GM23338 (cell line): ENCODE data around the gene CDKN1A. TPM values are rescaled to one million over a fixed set of nuclear protein-coding genes. Genes with fewer than 3 reads are reported as not detected.

Source experiments
- ATAC-seq: fragments of 200-7000 bp; cut with Tn5 transposase; 3 replicates; pipeline ENCODE4 v1.9.1; 2020
- DNase-seq: peaks from one replicate; pipeline ENCODE4 v3.0.0-alpha.2; 2015; ENCODE audit warnings: low spot score
- H2AFZ ChIP-seq: fragments of 200-600 bp; sonication (generic); 2 replicates; pipeline ENCODE4 v1.8.0; 2016; ENCODE audit warnings: antibody characterized with exemption, mild to moderate bottlenecking, moderate library complexity
- H3F3A ChIP-seq: fragments of 200-600 bp; sonication (generic); replicated peaks from 2 replicates; pipeline ENCODE4 v1.8.0; 2017; ENCODE audit warnings: antibody characterized with exemption, mixed run types, low read depth
- H3K27ac ChIP-seq: fragments of 200-600 bp; sonication (generic); 2 replicates; pipeline ENCODE4 v1.6.1; 2016; ENCODE audit warnings: low read depth
- H3K27me3 ChIP-seq: fragments of 200-600 bp; sonication (generic); 2 replicates; pipeline ENCODE4 v1.8.0; 2016; ENCODE audit warnings: mild to moderate bottlenecking, mixed run types, moderate library complexity; ENCODE audit not compliant: insufficient read depth
- H3K36me3 ChIP-seq: fragments of 200-600 bp; sonication (generic); 2 replicates; pipeline ENCODE4 v1.8.0; 2016; ENCODE audit warnings: mild to moderate bottlenecking; ENCODE audit not compliant: insufficient read depth
- H3K4me1 ChIP-seq: fragments of 200-600 bp; sonication (generic); 2 replicates; pipeline ENCODE4 v1.8.0; 2016; ENCODE audit warnings: mild to moderate bottlenecking, moderate library complexity; ENCODE audit not compliant: insufficient read depth
- H3K4me2 ChIP-seq: fragments of 200-600 bp; sonication (generic); 2 replicates; pipeline ENCODE4 v1.7.1; 2017; ENCODE audit warnings: mixed run types
- H3K4me3 ChIP-seq: fragments of 200-600 bp; sonication (generic); 2 replicates; pipeline ENCODE4 v1.6.1; 2016; ENCODE audit warnings: mixed run types
- H3K79me2 ChIP-seq: fragments of 200-600 bp; sonication (generic); replicated peaks from 2 replicates; pipeline ENCODE4 v1.8.0; 2017; ENCODE audit warnings: mild to moderate bottlenecking; ENCODE audit not compliant: insufficient read depth
- H3K9me2 ChIP-seq: fragments of 200-600 bp; sonication (generic); 2 replicates; pipeline ENCODE4 v1.8.0; 2017; ENCODE audit not compliant: insufficient read depth
- H4K20me1 ChIP-seq: fragments of 200-600 bp; sonication (generic); replicated peaks from 2 replicates; pipeline ENCODE4 v1.8.0; 2017; ENCODE audit warnings: mild to moderate bottlenecking; ENCODE audit not compliant: insufficient read depth
- H3K27ac Mint-ChIP-seq: 2 replicates; pipeline ENCODE4 v1.8.0; 2020; ENCODE audit warnings: inconsistent platforms, mild to moderate bottlenecking, moderate library complexity, mixed read lengths
- H3K27me3 Mint-ChIP-seq: 3 replicates; pipeline ENCODE4 v1.8.0; 2022; ENCODE audit warnings: low read depth, mild to moderate bottlenecking, moderate library complexity, mixed read lengths, inconsistent platforms; ENCODE audit not compliant: insufficient read depth, poor library complexity
- H3K36me3 Mint-ChIP-seq: 3 replicates; pipeline ENCODE4 v1.8.0; 2021; ENCODE audit warnings: low read depth, mild to moderate bottlenecking, inconsistent platforms, moderate library complexity, mixed read lengths
- H3K4me1 Mint-ChIP-seq: 3 replicates; pipeline ENCODE4 v1.8.0; 2020; ENCODE audit warnings: mild to moderate bottlenecking, inconsistent platforms, mixed read lengths
- H3K4me3 Mint-ChIP-seq: 3 replicates; pipeline ENCODE4 v1.8.0; 2021; ENCODE audit warnings: moderate library complexity, mild to moderate bottlenecking, inconsistent platforms, mixed read lengths
- H3K9me3 Mint-ChIP-seq: 3 replicates; pipeline ENCODE4 v1.8.0; 2020; ENCODE audit warnings: moderate library complexity, mild to moderate bottlenecking, inconsistent platforms, mixed read lengths
- CREB1 ChIP-seq: fragments of 250-450 bp; sonication (Bioruptor Pico); IDR thresholded peaks from 2 replicates; pipeline ENCODE4 v1.5.0; 2020; ENCODE audit warnings: low read depth, mild to moderate bottlenecking, moderate library complexity
- EZH2 ChIP-seq: fragments of 200-600 bp; sonication (generic); IDR thresholded peaks from one replicate; pipeline ENCODE4 v1.8.0; 2017; ENCODE audit warnings: antibody characterized with exemption, mild to moderate bottlenecking, low read depth; ENCODE audit not compliant: unreplicated experiment
- EZH2phosphoT487 ChIP-seq: fragments of 200-600 bp; sonication (generic); IDR thresholded peaks from one replicate; pipeline ENCODE4 v1.8.1; 2018; ENCODE audit warnings: antibody characterized with exemption; ENCODE audit not compliant: unreplicated experiment
- JUNB ChIP-seq: IDR thresholded peaks from one replicate; pipeline ENCODE4 v1.6.1; 2016; ENCODE audit warnings: antibody characterized with exemption; ENCODE audit not compliant: unreplicated experiment
- REST ChIP-seq: IDR thresholded peaks from one replicate; pipeline ENCODE4 v1.6.1; 2018; ENCODE audit warnings: antibody characterized with exemption; ENCODE audit not compliant: unreplicated experiment
- STAT1 ChIP-seq: IDR thresholded peaks from one replicate; pipeline ENCODE4 v1.6.1; 2016; ENCODE audit warnings: antibody characterized with exemption; ENCODE audit not compliant: unreplicated experiment
- ZNF114 ChIP-seq: fragments of 250-450 bp; sonication (Bioruptor Pico); IDR thresholded peaks from 2 replicates; pipeline ENCODE4 v1.5.0; 2020; ENCODE audit warnings: mild to moderate bottlenecking, moderate library complexity
- ZNF331 ChIP-seq: fragments of 250-450 bp; sonication (Bioruptor Pico); IDR thresholded peaks from 2 replicates; pipeline ENCODE4 v1.5.0; 2020; ENCODE audit warnings: low read depth, mild to moderate bottlenecking, moderate library complexity
- ZNF462 ChIP-seq: fragments of 250-450 bp; sonication (Bioruptor Pico); IDR thresholded peaks from 2 replicates; pipeline ENCODE4 v1.5.0; 2020; ENCODE audit warnings: mild to moderate bottlenecking, moderate library complexity
- polyA plus RNA-seq: library from polyadenylated mRNA; unstranded; fragments of >200 nt; fragmentation: Nextera tagmentation; extraction: Ambion mirVana; gene quantifications from 2 replicates; pipeline ENCODE4 v1.2.1, GENCODE V29; 2016
- total RNA-seq: library from RNA; depleted of rRNA; stranded (reverse); fragments of >200 nt; shearing (Covaris generic); gene quantifications from 2 replicates; pipeline ENCODE4 v1.2.3, GENCODE V29; 2014
- TF ChIP-seq, protein P1 (sequence below): IDR thresholded peaks from 2 replicates; pipeline ENCODE4 v1.6.1; 2016; ENCODE audit warnings: antibody characterized with exemption

CDKN1A gene
- total and polyA plus RNA-seq, 2 experiments from 2014 or later, result 31.5 to 45.6 TPM

- Histone ChIP-seq H4K20me1 (no peaks in the 10 kb centered on the region; the same call in 1 of the 2 replicates), H3K4me1 (no peaks in the 10 kb centered on the region), H3K36me3 (peaks cover 7% of the 10 kb centered on the region; the same call in 1 of the 2 replicates), H3K27ac (no peak overlapping the region), H2AFZ (no peak overlapping the region), H3K4me3 (no peak overlapping the region), H3K27me3 (no peaks in the 10 kb centered on the region), H3K79me2 (no peaks in the 10 kb centered on the region), H3K9me2 (no peaks in the 10 kb centered on the region), H3F3A (no peaks in the 10 kb centered on the region), H3K4me2 (no peak overlapping the region)
- Mint-ChIP-seq H3K4me1 (peaks cover 2% of the 10 kb centered on the region; the same call in 2 of the 3 replicates), H3K36me3 (peaks cover 5% of the 10 kb centered on the region; the same call in 2 of the 3 replicates), H3K4me3 (no peak overlapping the region), H3K27ac (no peak overlapping the region), H3K27me3 (peaks cover 4% of the 10 kb centered on the region), H3K9me3 (no peaks in the 10 kb centered on the region)
- TF ChIP-seq ZNF331 (CRISPR knock-in tag) (no peak), STAT1 (no peak), JUNB (no peak), CREB1 (CRISPR knock-in tag) (no peak), REST (no peak), EZH2 (no peak), ZNF114 (CRISPR knock-in tag) (no peak), EZH2phosphoT487 (no peak), ZNF462 (CRISPR knock-in tag) (no peak)
- TF ChIP-seq, protein P1, sequence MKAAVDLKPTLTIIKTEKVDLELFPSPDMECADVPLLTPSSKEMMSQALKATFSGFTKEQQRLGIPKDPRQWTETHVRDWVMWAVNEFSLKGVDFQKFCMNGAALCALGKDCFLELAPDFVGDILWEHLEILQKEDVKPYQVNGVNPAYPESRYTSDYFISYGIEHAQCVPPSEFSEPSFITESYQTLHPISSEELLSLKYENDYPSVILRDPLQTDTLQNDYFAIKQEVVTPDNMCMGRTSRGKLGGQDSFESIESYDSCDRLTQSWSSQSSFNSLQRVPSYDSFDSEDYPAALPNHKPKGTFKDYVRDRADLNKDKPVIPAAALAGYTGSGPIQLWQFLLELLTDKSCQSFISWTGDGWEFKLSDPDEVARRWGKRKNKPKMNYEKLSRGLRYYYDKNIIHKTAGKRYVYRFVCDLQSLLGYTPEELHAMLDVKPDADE, result no peak
- no peak for DNase-seq
- no peak for ATAC-seq
Measured at GRCh38 chr6:36691612-36692011, 13.1 kb downstream of the CDKN1A start.
